Osteocyte (in vitro differentiated cells): ENCODE measurements around the gene ALAS1. TPM values are rescaled to one million over a fixed set of nuclear protein-coding genes. Genes with fewer than 3 reads are reported as not detected.

Source experiments
- DNase-seq: peaks from one replicate; pipeline ENCODE4 v3.0.0; 2021; ENCODE audit warnings: mixed read lengths; ENCODE audit not compliant: unreplicated experiment; ENCODE audit errors: extremely low spot score
- H3K27ac Mint-ChIP-seq: one replicate; pipeline ENCODE4 v1.8.0; 2021; ENCODE audit warnings: mild to moderate bottlenecking, mixed read lengths; ENCODE audit not compliant: unreplicated experiment
- H3K27me3 Mint-ChIP-seq: one replicate; pipeline ENCODE4 v1.8.0; 2021; ENCODE audit warnings: mixed read lengths; ENCODE audit not compliant: unreplicated experiment
- H3K36me3 Mint-ChIP-seq: one replicate; pipeline ENCODE4 v1.8.0; 2021; ENCODE audit warnings: mixed read lengths; ENCODE audit not compliant: unreplicated experiment
- H3K4me1 Mint-ChIP-seq: one replicate; pipeline ENCODE4 v1.8.0; 2021; ENCODE audit warnings: mixed read lengths; ENCODE audit not compliant: unreplicated experiment
- H3K4me3 Mint-ChIP-seq: one replicate; pipeline ENCODE4 v1.8.0; 2021; ENCODE audit warnings: mild to moderate bottlenecking, moderate library complexity, mixed read lengths; ENCODE audit not compliant: unreplicated experiment
- H3K9me3 Mint-ChIP-seq: one replicate; pipeline ENCODE4 v1.8.0; 2021; ENCODE audit warnings: mixed read lengths; ENCODE audit not compliant: unreplicated experiment
- CTCF ChIP-seq: fragments of 200-600 bp; sonication (generic); IDR thresholded peaks from 2 replicates; pipeline ENCODE4 v1.5.0; 2021; ENCODE audit warnings: antibody characterized with exemption, mild to moderate bottlenecking, moderate library complexity
- total RNA-seq: library from RNA; stranded (reverse); gene quantifications from 2 replicates; pipeline ENCODE4 v1.2.1, GENCODE V29; 2021

The ALAS1 gene
- total RNA-seq, 1 donor from 2014 or later, result 36.2 TPM

- TF ChIP-seq CTCF, result no peak
- Mint-ChIP-seq H3K9me3 (no peaks in the 10 kb centered on the region), H3K36me3 (peaks cover 4% of the 10 kb centered on the region), H3K27ac (no peak overlapping the region), H3K4me3 (no peak overlapping the region), H3K27me3 (no peaks in the 10 kb centered on the region), H3K4me1 (peaks cover 32% of the 10 kb centered on the region)
- DNase-seq, result no peak
Measured at GRCh38 chr3:52195291-52195597, 2.7 kb upstream of the ALAS1 start.

GRCh38 chr3:52195823-52196331 is 2.1 kb upstream of the ALAS1 start:
- Mint-ChIP-seq H3K27me3 (no peaks in the 10 kb centered on the region), H3K27ac (no peak overlapping the region), H3K36me3 (peaks cover 4% of the 10 kb centered on the region), H3K4me1 (peaks cover 26% of the 10 kb centered on the region), H3K4me3 (no peak overlapping the region), H3K9me3 (no peaks in the 10 kb centered on the region)
- TF ChIP-seq CTCF, result no peak
- DNase-seq, result no peak

- H3K4me3 Mint-ChIP-seq, result no peak overlapping the region
- H3K27ac Mint-ChIP-seq, result no peak overlapping the region
- no peak for TF ChIP-seq CTCF
- no peaks in the 10 kb centered on the region for H3K9me3 Mint-ChIP-seq
- peaks cover 8% of the 10 kb centered on the region for H3K36me3 Mint-ChIP-seq
- DNase-seq, result no peak
- no peaks in the 10 kb centered on the region for H3K27me3 Mint-ChIP-seq
- H3K4me1 Mint-ChIP-seq, result peaks cover 26% of the 10 kb centered on the region
Measured at GRCh38 chr3:52196977-52197376, 983 bp upstream of the ALAS1 start.

- peaks cover 12% of the 10 kb centered on the region for H3K36me3 Mint-ChIP-seq
- no peaks in the 10 kb centered on the region for H3K9me3 Mint-ChIP-seq
- no peaks in the 10 kb centered on the region for H3K27me3 Mint-ChIP-seq
- H3K27ac Mint-ChIP-seq, result peak overlapping the region; percentile 86
- no peak for DNase-seq
- H3K4me1 Mint-ChIP-seq, result peaks cover 26% of the 10 kb centered on the region
- peak overlapping the region; percentile 98 for H3K4me3 Mint-ChIP-seq
- TF ChIP-seq CTCF, result no peak
Measured at GRCh38 chr3:52197499-52197841, 490 bp upstream of the ALAS1 start.

GRCh38 chr3:52198643-52199608 is 966 bp downstream of the ALAS1 start:
- peaks cover 22% of the 10 kb centered on the region for H3K4me1 Mint-ChIP-seq
- peak overlapping the region; percentile 88 for H3K27ac Mint-ChIP-seq
- no peaks in the 10 kb centered on the region for H3K9me3 Mint-ChIP-seq
- peak overlapping the region; percentile 98 for H3K4me3 Mint-ChIP-seq
- H3K27me3 Mint-ChIP-seq, result no peaks in the 10 kb centered on the region
- H3K36me3 Mint-ChIP-seq, result peaks cover 20% of the 10 kb centered on the region
- no peak for DNase-seq
- TF ChIP-seq CTCF, result no peak
